Left lung (tissue), 14 donors: ENCODE results near the gene NEXN. TPM values are rescaled to one million over a fixed set of nuclear protein-coding genes. Genes with fewer than 3 reads are reported as not detected.
A peak's percentile ranks its signal among the peaks of the same experiment; 100 is the strongest.

ENCODE experiments used
- ATAC-seq: fragments of 200-7000 bp; cut with Tn5 transposase; one replicate; pipeline ENCODE4 v1.9.1; 2020; ENCODE audit warnings: moderate library complexity
- DNase-seq, 4 donors: peaks; one replicate each; pipeline ENCODE4 v3.0.0-alpha.2; 2013 to 2020
- H3K27ac ChIP-seq, 2 donors: fragments of 200-600 bp; sonication (generic) in 1 of 2; one replicate each; pipeline versions ENCODE4 v1.5.0 to v1.8.0; 2020 to 2021
- H3K27me3 ChIP-seq, 2 donors: fragments of 200-600 bp; sonication (generic) in 1 of 2; one replicate each; pipeline versions ENCODE4 v1.5.0 to v1.8.0; 2020 to 2021
- H3K36me3 ChIP-seq, 2 donors: fragments of 200-600 bp; sonication (generic) in 1 of 2; one replicate each; pipeline versions ENCODE4 v1.5.0 to v1.8.0; 2020 to 2021
- H3K4me1 ChIP-seq, 2 donors: fragments of 200-600 bp; one replicate each; pipeline ENCODE4 v1.8.0; 2021
- H3K4me3 ChIP-seq, 2 donors: fragments of 200-600 bp; sonication (generic) in 1 of 2; one replicate each; pipeline versions ENCODE4 v1.5.0 to v1.8.0; 2020 to 2021; ENCODE audit warnings: mild to moderate bottlenecking in 1 of 2
- H3K9me3 ChIP-seq, 2 donors: fragments of 200-600 bp; sonication (generic) in 1 of 2; one replicate each; pipeline versions ENCODE4 v1.5.0 to v1.8.0; 2020 to 2021
- CTCF ChIP-seq, 2 donors: fragments of 200-600 bp; sonication (generic) in 1 of 2; IDR thresholded peaks; one replicate each; pipeline versions ENCODE4 v1.5.0 to v1.8.0; 2021; ENCODE audit warnings: antibody characterized with exemption in 2 of 2
- intact Hi-C, 2 donors: fragments of 100-400 bp; cut with DNase I; formaldehyde crosslinking; loops; one replicate each; pipeline versions ENCODE4 v1.11.2 to v1.14.2; 2022
- long read RNA-seq, 12 donors: library from polyadenylated mRNA in 2 of 12; unstranded in 2 of 12; transcript quantifications; one replicate each; pipeline ENCODE4 v2.0.0 and lab custom pipeline, GENCODE V29; 2019 to 2026
- polyA plus RNA-seq, 6 donors: library from polyadenylated mRNA; unstranded; fragments of 120-200 nt; gene quantifications; one replicate each; pipeline ENCODE4 v1.2.1, GENCODE V29; 2013; ENCODE audit not compliant: insufficient read length in 6 of 6
- total RNA-seq, 2 donors: library from RNA; stranded (reverse); fragmentation: NEBNext Ultra II Directional; extraction: Animal tissue kit (Norgen Biotek cat#: 25700); gene quantifications; one replicate each; pipeline ENCODE4 v1.2.1, GENCODE V29; 2021
- donor health status: DM: no; HTN: yes; CAD: no.
- donor health status: DM: no; HTN: no; CAD: no.

NEXN gene
- total RNA-seq, result 10 to 100 TPM; 17.9 to 26.7 TPM
- 10 to 100 TPM; 32.0 to 45.0 (median 35.5) TPM for polyA plus RNA-seq
- long read RNA-seq, donor 1, partial matches to known transcripts, result 236 of 285 reads
- long read RNA-seq, donor 1, other reads (novel, unspliced or antisense), result 43 of 285 reads
- long read RNA-seq, donor 2, partial matches to known transcripts, result 11 of 18 reads
- long read RNA-seq, donor 2, other reads (novel, unspliced or antisense), result 0 of 18 reads
- long read RNA-seq, donor 3, result 0 reads
- long read RNA-seq, donor 4, partial matches to known transcripts, result 41 of 61 reads
- long read RNA-seq, donor 4, other reads (novel, unspliced or antisense), result 19 of 61 reads
- long read RNA-seq, donor 5, partial matches to known transcripts, result 5 of 7 reads
- long read RNA-seq, donor 5, other reads (novel, unspliced or antisense), result 0 of 7 reads
- long read RNA-seq, donor 6, partial matches to known transcripts, result 0 of 1 reads
- long read RNA-seq, donor 6, other reads (novel, unspliced or antisense), result 0 of 1 reads
- long read RNA-seq, donor 7, result 0 reads
- long read RNA-seq, donor 8, partial matches to known transcripts, result 0 of 3 reads
- long read RNA-seq, donor 8, other reads (novel, unspliced or antisense), result 0 of 3 reads
- long read RNA-seq, donor 9, result 0 reads
- long read RNA-seq, donor 10, partial matches to known transcripts, result 22 of 29 reads
- long read RNA-seq, donor 10, other reads (novel, unspliced or antisense), result 7 of 29 reads
- long read RNA-seq, donor 11, result 0 reads
- long read RNA-seq, donor 12, partial matches to known transcripts, result 0 of 1 reads
- long read RNA-seq, donor 12, other reads (novel, unspliced or antisense), result 0 of 1 reads

GRCh38 chr1:77888081-77888780, at the start of gene NEXN:
NEXN (plus strand) TSS chr1:77888624; CDS start chr1:77916107, 27,483 bp downstream.
- Histone ChIP-seq H3K36me3 (no peaks in the 10 kb centered on the region), H3K9me3 (no peaks in the 10 kb centered on the region), H3K27me3 (peaks cover 0 to 14% of the 10 kb centered on the region in 2 donors), H3K4me3 (peak within 1 kb of the TSS; percentile 54 to 73), H3K4me1 (peaks cover 0 to 10% of the 10 kb centered on the region in 2 donors), H3K27ac (peak within 1 kb of the TSS; percentile 82 to 89)
- peak; percentile 77 to 84 (median 83) for DNase-seq
- ATAC-seq, result peak; percentile 83
- intact Hi-C loops, result loop anchor here in 1 of 2 donors (10.0 kb wide), 1 partner anchor 63 kb away; no protein-coding TSS in a partner anchor
- no peak for TF ChIP-seq CTCF (IDR thresholded peaks at IDR 0.05)

DNA sequence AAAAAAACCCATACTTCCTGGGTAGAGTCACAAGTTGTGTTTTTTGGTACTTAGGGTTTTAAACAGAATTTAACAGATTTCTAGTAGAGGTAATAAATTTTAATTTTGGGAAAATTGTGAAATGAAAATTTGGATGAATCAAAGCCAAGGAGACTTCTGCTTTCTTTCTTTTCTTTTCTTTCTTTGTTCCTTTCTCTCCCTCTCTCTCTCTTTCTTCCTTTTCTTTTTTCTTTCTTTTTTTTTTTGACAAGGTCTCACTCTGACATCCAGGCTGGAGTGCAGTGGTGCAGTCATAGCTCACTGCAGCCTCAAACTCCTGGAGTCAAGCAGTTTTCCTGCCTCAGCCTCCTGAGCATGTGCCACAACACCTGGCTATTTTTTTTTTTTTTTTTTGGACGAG, 46.9 kb upstream of the NEXN start:
- DNase-seq, result no peak
- Histone ChIP-seq H3K4me1 (peaks cover 4 to 5% of the 10 kb centered on the region in 2 donors), H3K27ac (no peak overlapping the region), H3K4me3 (no peak overlapping the region), H3K36me3 (peaks cover 0 to 28% of the 10 kb centered on the region in 2 donors), H3K27me3 (no peaks in the 10 kb centered on the region), H3K9me3 (no peaks in the 10 kb centered on the region)
- ATAC-seq, result no peak
- TF ChIP-seq CTCF (IDR thresholded peaks at IDR 0.05), result no peak
- intact Hi-C loops, result no loop called here

GRCh38 chr1:77845951-77846350, 42.5 kb upstream of the NEXN start:
- intact Hi-C loops, result no loop called here
- no peak overlapping the region for H3K27ac ChIP-seq
- H3K9me3 ChIP-seq, result no peaks in the 10 kb centered on the region
- TF ChIP-seq CTCF (IDR thresholded peaks at IDR 0.05), result no peak
- peaks cover 0 to 19% of the 10 kb centered on the region in 2 donors for H3K36me3 ChIP-seq
- DNase-seq (no peak), ATAC-seq (no peak)
- no peak overlapping the region for H3K4me3 ChIP-seq
- H3K27me3 ChIP-seq, result no peaks in the 10 kb centered on the region
- H3K4me1 ChIP-seq, result no peaks in the 10 kb centered on the region

DNA sequence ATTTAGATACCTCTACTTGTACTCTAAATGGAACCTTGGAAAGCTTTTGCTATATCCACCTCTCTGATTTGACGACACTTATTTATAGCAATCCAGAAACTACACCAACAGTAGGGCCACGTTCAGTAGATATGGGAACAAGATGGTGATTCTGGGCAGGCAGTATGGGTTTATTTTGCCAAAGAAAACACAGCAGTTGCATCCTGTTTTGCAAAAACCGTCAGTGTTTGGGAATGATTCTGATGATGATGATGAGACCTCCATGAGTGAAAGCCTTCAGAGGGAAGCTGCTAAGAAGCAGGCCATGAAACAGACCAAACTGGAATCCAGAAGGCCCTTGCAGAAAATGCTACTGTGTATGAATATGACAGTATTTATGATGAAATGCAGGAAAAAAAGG, 41.5 kb upstream of the NEXN start:
- intact Hi-C loops, result no loop called here
- ATAC-seq (no peak), DNase-seq (no peak)
- TF ChIP-seq CTCF (IDR thresholded peaks at IDR 0.05), result no peak
- H3K4me1 ChIP-seq, result no peaks in the 10 kb centered on the region
- no peak overlapping the region for H3K4me3 ChIP-seq
- no peaks in the 10 kb centered on the region for H3K27me3 ChIP-seq
- no peaks in the 10 kb centered on the region for H3K9me3 ChIP-seq
- H3K36me3 ChIP-seq, result peaks cover 0 to 19% of the 10 kb centered on the region in 2 donors
- no peak overlapping the region for H3K27ac ChIP-seq
